ENCODE results near the gene RALGDS.

Gene RALGDS

GRCh38 chr9:133169102-133169501 lies 48.1 kb upstream of the RALGDS start (continued):
- no peak for TF ChIP-seq KLF1 (tag by site-specific recombination; IDR thresholded peaks at IDR 0.05)
- no peak for TF ChIP-seq ZNF670 (tag by site-specific recombination; IDR thresholded peaks at IDR 0.05; ENCODE audit: low read depth)
- TF ChIP-seq ZNF658 (tag by site-specific recombination; IDR thresholded peaks at IDR 0.05), result no peak

- H3K36me3 ChIP-seq (ENCODE audit: control insufficient read depth in 2 of 2, insufficient read depth in 1 of 2, low read length in 2 of 2), result no peaks in the 10 kb centered on the region
- no peak for TF ChIP-seq ZNF830 (tag by site-specific recombination; IDR thresholded peaks at IDR 0.05; ENCODE audit: low read depth)
- TF ChIP-seq INSM2 (tag by site-specific recombination; IDR thresholded peaks at IDR 0.05), result no peak
- no peak for TF ChIP-seq ZSCAN16 (tag by site-specific recombination; IDR thresholded peaks at IDR 0.05)
- TF ChIP-seq GLIS1 (tag by site-specific recombination; IDR thresholded peaks at IDR 0.05), result peak; percentile 89
- no peak for TF ChIP-seq ZNF610 (tag by site-specific recombination; IDR thresholded peaks at IDR 0.05; ENCODE audit: borderline replicate concordance)
- TF ChIP-seq ZNF701 (tag by site-specific recombination; IDR thresholded peaks at IDR 0.05), result no peak
- TF ChIP-seq GFI1B (tag by site-specific recombination; IDR thresholded peaks at IDR 0.05), result 0 out of 2 replicates have a peak, but pooled peaks have one; percentile 18
- TF ChIP-seq ZFP41 (tag by site-specific recombination; IDR thresholded peaks at IDR 0.05; ENCODE audit: borderline replicate concordance), result no peak
- TF ChIP-seq ZIC2 (tag by site-specific recombination; IDR thresholded peaks at IDR 0.05), result 0 out of 2 replicates have a peak, but pooled peaks have one; percentile 9
- TF ChIP-seq KLF9 (tag by site-specific recombination; IDR thresholded peaks at IDR 0.05; ENCODE audit: low read depth), result no peak
- peak; percentile 76 for TF ChIP-seq ZBTB6 (tag by site-specific recombination; IDR thresholded peaks at IDR 0.05)
- no peak for TF ChIP-seq ZNF148 (tag by site-specific recombination; IDR thresholded peaks at IDR 0.05; ENCODE audit: borderline replicate concordance)
- CTCF ChIA-PET, result interaction anchor here (0.5 to 2.5 kb wide), 4 partner anchors 17 to 755 kb away, joined by 3 to 8 read pairs (median 6); no protein-coding TSS in a partner anchor
- no peak overlapping the region for H3K4me3 ChIP-seq (ENCODE audit: low read depth, low read length)
- no peaks in the 10 kb centered on the region for H3K4me1 ChIP-seq (ENCODE audit: control insufficient read depth, insufficient read depth, low read length)
- POLR2A ChIA-PET, result interaction anchor here (1.6 kb wide), 1 partner anchor 138 kb away, joined by 5 read pairs; the partner anchor contains the start of gene GTF3C5
- H3K27ac ChIP-seq (ENCODE audit: extremely low read depth, low read depth, low read length), result no peak overlapping the region
- no peaks in the 10 kb centered on the region for H3K9me3 ChIP-seq (ENCODE audit: control insufficient read depth, insufficient read depth, low read depth, low read length)
These were observed 47.4 kb upstream of the RALGDS start for GRCh38 chr9:133168432-133168831.

- ChIA-PET POLR2A (interaction anchor here (1.6 kb wide), 1 partner anchor 137 kb away, joined by 5 read pairs; the partner anchor contains the start of gene GTF3C5), CTCF (interaction anchor here (0.5 to 2.8 kb wide), 6 partner anchors 8 to 368 kb away, joined by 3 to 13 read pairs (median 6); no protein-coding TSS in a partner anchor)
- H3K4me3 ChIP-seq (ENCODE audit: low read depth, low read length), result no peak overlapping the region
- H3K4me1 ChIP-seq (ENCODE audit: control insufficient read depth, insufficient read depth, low read length), result no peaks in the 10 kb centered on the region
- no peak overlapping the region for H3K27ac ChIP-seq (ENCODE audit: extremely low read depth, low read depth, low read length)
- H3K36me3 ChIP-seq (ENCODE audit: control insufficient read depth in 2 of 2, insufficient read depth in 1 of 2, low read length in 2 of 2), result no peaks in the 10 kb centered on the region
- no peaks in the 10 kb centered on the region for H3K9me3 ChIP-seq (ENCODE audit: control insufficient read depth, insufficient read depth, low read depth, low read length)
- no peak for TF ChIP-seq ZNF658 (tag by site-specific recombination; IDR thresholded peaks at IDR 0.05)
- 0 out of 2 replicates have a peak, but pooled peaks have one; percentile 20 for TF ChIP-seq ZBTB20 (tag by site-specific recombination; IDR thresholded peaks at IDR 0.05)
These were observed 46.7 kb upstream of the RALGDS start for GRCh38 chr9:133167769-133168168.
